SK-N-MC (cell line): ENCODE measurements around the gene NDNF.

Experiments used
- EZH2 ChIP-seq: fragments of 200-600 bp; sonication (generic); IDR thresholded peaks from one replicate; pipeline ENCODE4 v1.6.1; 2017; ENCODE audit warnings: antibody characterized with exemption
- POLR2AphosphoS5 ChIP-seq: IDR thresholded peaks from 2 replicates; pipeline ENCODE4 v1.6.1; 2012; ENCODE audit warnings: mild to moderate bottlenecking, low read depth, low read length, borderline replicate concordance

DNA sequence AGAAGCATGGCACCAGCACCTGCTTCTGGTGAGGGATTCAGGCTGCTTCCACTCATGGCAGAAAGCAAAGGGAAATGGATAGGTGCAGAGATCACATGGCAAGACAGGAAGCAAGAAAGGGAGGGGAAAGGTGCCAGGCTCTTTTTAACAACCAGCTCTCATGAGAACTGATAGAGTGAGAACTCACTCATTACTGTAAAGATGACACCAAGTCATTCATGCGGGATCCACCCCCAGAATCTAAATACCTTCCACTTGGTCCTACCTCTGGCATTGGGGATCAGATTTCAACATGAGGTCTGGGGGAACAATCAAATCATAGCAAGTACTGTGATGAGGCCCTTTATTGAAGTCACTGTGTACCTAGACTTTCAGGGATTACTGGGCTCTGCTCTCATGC lies 77.8 kb downstream of the NDNF start:
- TF ChIP-seq POLR2AphosphoS5: no peak
- no peak for TF ChIP-seq EZH2
